Prostate gland (tissue), 2 donors: Measurements from ENCODE around the gene ALG11. TPM values are rescaled to one million over a fixed set of nuclear protein-coding genes. Genes with fewer than 3 reads are reported as not detected.

Source experiments
- DNase-seq: peaks from one replicate; pipeline ENCODE4 v3.0.0-alpha.2; 2019; ENCODE audit warnings: low spot score
- H3K27ac ChIP-seq, 2 donors: fragments of 200-600 bp; sonication (generic); 2 replicates each; pipeline ENCODE4 v1.5.1; 2017 to 2019
- H3K27me3 ChIP-seq: fragments of 200-600 bp; sonication (generic); replicated peaks from 2 replicates; pipeline ENCODE4 v1.5.1; 2019; ENCODE audit not compliant: insufficient read depth
- H3K36me3 ChIP-seq, 2 donors: fragments of 200-600 bp; sonication (generic); 1 replicate in 1 of 2; 2 replicates in 1 of 2; pipeline versions ENCODE4 v1.5.1 to v1.8.1; 2017 to 2019
- H3K4me1 ChIP-seq: fragments of 200-600 bp; sonication (generic); replicated peaks from 2 replicates; pipeline ENCODE4 v1.5.1; 2019
- H3K4me3 ChIP-seq, 2 donors: fragments of 200-600 bp; sonication (generic); 2 replicates each; pipeline ENCODE4 v1.5.1; 2017 to 2019
- H3K9me3 ChIP-seq: fragments of 200-600 bp; sonication (generic); 2 replicates; pipeline ENCODE4 v1.5.1; 2017
- POLR2A ChIP-seq: fragments of 450-650 bp; IDR thresholded peaks from one replicate; pipeline ENCODE4 v1.6.1; 2016; ENCODE audit warnings: antibody characterized with exemption, mild to moderate bottlenecking
- POLR2AphosphoS5 ChIP-seq: sonication (generic); formaldehyde crosslinking; IDR thresholded peaks from one replicate; pipeline ENCODE4 v1.6.1; 2017; ENCODE audit warnings: antibody characterized with exemption
- WGBS: methylation state at CpG from one replicate; pipeline ENCODE4 v1.1.5; 2018; 5-methylcytosine and 5-hydroxymethylcytosine counted together
- intact Hi-C: fragments of 100-400 bp; cut with DNase I; formaldehyde crosslinking; loops from one replicate; pipeline ENCODE4 v1.14.2; 2022
- total RNA-seq, 2 donors: library from RNA; depleted of rRNA; stranded (reverse); fragments of >200 nt; gene quantifications; one replicate each; pipeline ENCODE4 v1.1.0, GENCODE V29; 2016
- TF ChIP-seq, protein P1 (sequence below), 4 experiments: fragments of 200-600 bp in 2 of 4; fragments of 450-650 bp in 2 of 4; sonication (generic) in 2 of 4; IDR thresholded peaks; 1 replicate in 3 of 4; 2 replicates in 1 of 4; pipeline ENCODE4 v1.5.1; 2016 to 2019; ENCODE audit warnings: antibody characterized with exemption in 4 of 4, mild to moderate bottlenecking in 2 of 4, moderate library complexity in 2 of 4

ALG11 gene
- total RNA-seq: 10 to 100 TPM; 28.9 to 34.1 TPM

- peak within 1 kb of the TSS; percentile 65 to 67 for H3K4me3 ChIP-seq
- no peaks in the 10 kb centered on the region for H3K36me3 ChIP-seq
- TF ChIP-seq POLR2AphosphoS5: peak; percentile 92
- TF ChIP-seq, protein P1, sequence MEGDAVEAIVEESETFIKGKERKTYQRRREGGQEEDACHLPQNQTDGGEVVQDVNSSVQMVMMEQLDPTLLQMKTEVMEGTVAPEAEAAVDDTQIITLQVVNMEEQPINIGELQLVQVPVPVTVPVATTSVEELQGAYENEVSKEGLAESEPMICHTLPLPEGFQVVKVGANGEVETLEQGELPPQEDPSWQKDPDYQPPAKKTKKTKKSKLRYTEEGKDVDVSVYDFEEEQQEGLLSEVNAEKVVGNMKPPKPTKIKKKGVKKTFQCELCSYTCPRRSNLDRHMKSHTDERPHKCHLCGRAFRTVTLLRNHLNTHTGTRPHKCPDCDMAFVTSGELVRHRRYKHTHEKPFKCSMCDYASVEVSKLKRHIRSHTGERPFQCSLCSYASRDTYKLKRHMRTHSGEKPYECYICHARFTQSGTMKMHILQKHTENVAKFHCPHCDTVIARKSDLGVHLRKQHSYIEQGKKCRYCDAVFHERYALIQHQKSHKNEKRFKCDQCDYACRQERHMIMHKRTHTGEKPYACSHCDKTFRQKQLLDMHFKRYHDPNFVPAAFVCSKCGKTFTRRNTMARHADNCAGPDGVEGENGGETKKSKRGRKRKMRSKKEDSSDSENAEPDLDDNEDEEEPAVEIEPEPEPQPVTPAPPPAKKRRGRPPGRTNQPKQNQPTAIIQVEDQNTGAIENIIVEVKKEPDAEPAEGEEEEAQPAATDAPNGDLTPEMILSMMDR (IDR thresholded peaks at IDR 0.05): peak in 2 of 4 experiments; percentile 4 to 12
- no peak for TF ChIP-seq POLR2A
- peak; percentile 99 for DNase-seq
- whole genome bisulfite sequencing: under 1% methylated on average over 69 of the region's 82 CpGs
- intact Hi-C loops: loop anchor here (5.0 to 10.0 kb wide), 3 partner anchors 183 to 440 kb away; partner anchors contain the start of gene VPS36
- no peaks in the 10 kb centered on the region for H3K4me1 ChIP-seq
- H3K27ac ChIP-seq: peak within 1 kb of the TSS; percentile 79 to 81
- H3K27me3 ChIP-seq: no peaks in the 10 kb centered on the region
- H3K9me3 ChIP-seq: no peaks in the 10 kb centered on the region
These were observed at the start of gene ALG11 for GRCh38 chr13:52011632-52012511. TSS of gene ALG11 (plus strand) at chr13:52012398. CDS start at chr13:52012419, 21 bp downstream.

- DNase-seq: no peak
- intact Hi-C loops: no loop called here
- Histone ChIP-seq H3K4me3 (no peak overlapping the region), H3K9me3 (no peaks in the 10 kb centered on the region), H3K27ac (no peak overlapping the region), H3K27me3 (no peaks in the 10 kb centered on the region), H3K4me1 (no peaks in the 10 kb centered on the region), H3K36me3 (no peaks in the 10 kb centered on the region)
- 93% methylated on average over 10 of the region's 10 CpGs for WGBS
- TF ChIP-seq POLR2A (no peak), POLR2AphosphoS5 (no peak)
- TF ChIP-seq, protein P1 (IDR thresholded peaks at IDR 0.05): no peak
These were observed 46.0 kb upstream of the ALG11 start for GRCh38 chr13:51966186-51966585.

DNA sequence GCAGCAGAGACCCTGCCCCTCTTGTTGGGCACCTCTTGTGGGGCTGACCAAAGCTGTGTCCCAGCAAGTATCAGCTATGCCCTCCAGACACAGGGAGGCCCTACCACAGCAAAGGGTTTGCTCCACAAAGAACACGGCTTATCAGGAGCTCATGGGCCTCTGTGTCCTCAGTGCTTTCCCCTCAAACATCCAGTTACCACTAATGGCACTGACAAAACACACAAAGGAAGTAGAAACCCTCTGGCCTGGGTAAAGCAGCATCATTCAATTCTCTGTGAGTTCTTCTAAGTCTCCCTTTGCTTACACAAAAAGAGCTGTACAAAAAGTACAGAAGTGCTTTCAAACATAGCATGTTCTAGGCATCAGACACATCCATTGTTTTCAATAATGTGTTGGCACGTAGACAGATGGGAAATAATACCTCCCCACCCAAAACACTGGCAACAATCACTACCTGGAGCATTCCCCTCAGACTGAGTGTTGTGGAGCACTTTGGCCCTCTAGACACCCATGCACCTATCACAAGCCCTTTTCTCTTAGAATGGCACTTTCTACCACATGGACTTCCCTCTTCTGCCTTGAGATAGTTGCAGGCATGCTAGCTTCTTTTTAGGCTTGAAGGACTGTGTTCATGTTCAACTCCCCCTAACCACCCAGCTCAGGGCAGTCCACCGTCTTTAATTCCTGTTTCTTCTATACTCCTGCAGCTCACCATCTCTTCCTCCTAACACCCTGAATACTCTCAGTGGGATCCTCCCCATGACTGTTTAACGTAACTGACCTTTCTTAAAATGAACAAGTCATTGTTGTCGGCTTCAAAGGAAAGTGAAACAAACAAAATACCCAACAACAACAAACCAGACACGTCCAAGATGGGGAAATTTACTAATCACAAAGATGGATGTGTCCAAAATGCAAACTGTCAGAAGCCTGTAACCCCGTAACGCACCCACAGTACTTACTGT lies 44.4 kb upstream of the ALG11 start:
- 84% methylated on average over 8 of the region's 8 CpGs for WGBS
- no peak for TF ChIP-seq POLR2AphosphoS5
- no peak for TF ChIP-seq POLR2A
- TF ChIP-seq, protein P1 (IDR thresholded peaks at IDR 0.05): no peak
- no peak overlapping the region for H3K27ac ChIP-seq
- H3K4me3 ChIP-seq: no peak overlapping the region
- no peaks in the 10 kb centered on the region for H3K36me3 ChIP-seq
- no peaks in the 10 kb centered on the region for H3K27me3 ChIP-seq
- intact Hi-C loops: no loop called here
- H3K4me1 ChIP-seq: no peaks in the 10 kb centered on the region
- no peak for DNase-seq
- no peaks in the 10 kb centered on the region for H3K9me3 ChIP-seq

DNA sequence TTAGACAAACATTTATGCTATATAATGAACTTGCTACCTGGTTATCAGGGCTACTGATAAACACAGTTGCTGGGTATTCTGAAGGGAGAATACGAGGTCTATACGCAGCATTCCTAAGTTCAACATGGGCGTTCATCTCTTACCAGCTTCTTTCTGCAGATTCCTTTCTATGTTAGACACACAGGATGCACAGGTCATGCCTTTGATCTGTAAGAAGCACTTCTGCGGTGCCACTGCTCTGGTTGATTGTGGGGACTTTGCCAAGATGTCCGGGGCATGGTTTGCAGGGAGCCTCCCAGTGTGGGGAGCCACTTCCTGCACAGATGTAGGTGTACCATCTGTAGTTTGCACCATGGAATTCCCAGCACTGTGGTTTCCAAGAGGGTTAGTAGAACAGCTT lies 41.8 kb upstream of the ALG11 start:
- TF ChIP-seq, protein P1 (IDR thresholded peaks at IDR 0.05): no peak
- no peak for TF ChIP-seq POLR2AphosphoS5
- Histone ChIP-seq H3K9me3 (no peaks in the 10 kb centered on the region), H3K4me3 (no peak overlapping the region), H3K27me3 (no peaks in the 10 kb centered on the region), H3K4me1 (no peaks in the 10 kb centered on the region), H3K27ac (no peak overlapping the region), H3K36me3 (no peaks in the 10 kb centered on the region)
- intact Hi-C loops: no loop called here
- no peak for DNase-seq
- WGBS: 64% methylated on average over 5 of the region's 5 CpGs
